NCI-H345 treated with DMSO at 0.1 percent for 48 hours (cell line): ENCODE measurements around the gene ORC2.
"Not testable (repeated sequence)": the region's sequence is repeated elsewhere in the genome, so short reads cannot be mapped to it uniquely, and the experiment has no call there.

Source experiments
- DNase-seq: peaks from one replicate; lab custom pipeline; 2025; ENCODE audit not compliant: unreplicated experiment; lab: John Stamatoyannopoulos, UW

Gene ORC2

GRCh38 chr2:200939832-200940231 is 23.6 kb downstream of the ORC2 start:
- DNase-seq: no peak

GRCh38 chr2:200930947-200931626 is 32.4 kb downstream of the ORC2 start:
- no peak for DNase-seq

GRCh38 chr2:200929334-200930249 is 33.9 kb downstream of the ORC2 start:
- no peak for DNase-seq

- DNase-seq: no peak
These were observed 41.0 kb downstream of the ORC2 start for GRCh38 chr2:200922439-200922838.

- DNase-seq: no peak
These were observed 49.8 kb downstream of the ORC2 start for GRCh38 chr2:200913654-200914053.

GRCh38 chr2:200909958-200910357 is 53.5 kb downstream of the ORC2 start:
- DNase-seq: no peak

- peak; percentile 2 for DNase-seq
These were observed 57.7 kb downstream of the ORC2 start for GRCh38 chr2:200905618-200906296.

- DNase-seq: peak; percentile 6
These were observed 61.9 kb downstream of the ORC2 start for GRCh38 chr2:200901459-200902072.

- no peak for DNase-seq
These were observed 64.0 kb downstream of the ORC2 start for GRCh38 chr2:200899482-200899881.

GRCh38 chr2:200888704-200889625 is 74.5 kb downstream of the ORC2 start, which contains the start of the genes NIF3L1 and PPIL3:
Gene NIF3L1, plus strand, starts transcription at chr2:200889371. Its CDS starts 2,573 bp downstream, at chr2:200891944.
Gene PPIL3, minus strand, starts transcription at chr2:200889077. Its CDS starts 1,462 bp downstream, at chr2:200887615.
- DNase-seq: peak; percentile 95

- not testable (repeated sequence) for DNase-seq
These were observed 81.7 kb downstream of the ORC2 start for GRCh38 chr2:200881715-200882249.

GRCh38 chr2:200878289-200878880 is 85.1 kb downstream of the ORC2 start:
- DNase-seq: no peak

- DNase-seq: no peak
These were observed 86.0 kb downstream of the ORC2 start for GRCh38 chr2:200877443-200877842.

- no peak for DNase-seq
These were observed 89.9 kb downstream of the ORC2 start for GRCh38 chr2:200873560-200873959.

GRCh38 chr2:200871151-200871550 is 92.3 kb downstream of the ORC2 start:
- no peak for DNase-seq

- no peak for DNase-seq
These were observed 94.4 kb downstream of the ORC2 start for GRCh38 chr2:200869014-200869413.

GRCh38 chr2:200864176-200865034 is 99.1 kb downstream of the ORC2 start, which contains the start of gene CLK1:
Gene CLK1, minus strand, starts transcription at chr2:200864658. Its CDS starts 2,796 bp downstream, at chr2:200861862.
- DNase-seq: peak; percentile 90

- DNase-seq: no peak
These were observed 99.7 kb downstream of the ORC2 start for GRCh38 chr2:200863782-200864175.
